ENCODE measurements around the gene HASPIN.

The HASPIN gene

GRCh38 chr17:3723556-3724377, at the start of gene HASPIN:
Gene HASPIN, plus strand, starts transcription at chr17:3723903. Its CDS starts 33 bp downstream, at chr17:3723936.
- no peak for DNase-seq (ENCODE audit: low read depth)

- no peak for DNase-seq (ENCODE audit: low read depth)
These were observed 47.8 kb upstream of the HASPIN start for GRCh38 chr17:3675886-3676285.

- DNase-seq (ENCODE audit: low read depth): no peak
These were observed 45.4 kb upstream of the HASPIN start for GRCh38 chr17:3678095-3678820.

GRCh38 chr17:3678821-3679530, 44.7 kb upstream of the HASPIN start:
- DNase-seq (ENCODE audit: low read depth): no peak

- no peak for DNase-seq (ENCODE audit: low read depth)
These were observed 44.1 kb upstream of the HASPIN start for GRCh38 chr17:3679531-3680126.

- no peak for DNase-seq (ENCODE audit: low read depth)
These were observed 42.6 kb upstream of the HASPIN start for GRCh38 chr17:3681057-3681456.

GRCh38 chr17:3681565-3681964, 42.1 kb upstream of the HASPIN start:
- DNase-seq (ENCODE audit: low read depth): no peak

- DNase-seq (ENCODE audit: low read depth): no peak
These were observed 41.7 kb upstream of the HASPIN start for GRCh38 chr17:3682033-3682432.

- DNase-seq (ENCODE audit: low read depth): no peak
These were observed 40.6 kb upstream of the HASPIN start for GRCh38 chr17:3683054-3683511.

- no peak for DNase-seq (ENCODE audit: low read depth)
These were observed 38.5 kb upstream of the HASPIN start for GRCh38 chr17:3685174-3685573.

- DNase-seq (ENCODE audit: low read depth): no peak
These were observed 35.6 kb upstream of the HASPIN start for GRCh38 chr17:3688027-3688553.

GRCh38 chr17:3688852-3689261, 34.8 kb upstream of the HASPIN start:
- DNase-seq (ENCODE audit: low read depth): no peak

- no peak for DNase-seq (ENCODE audit: low read depth)
These were observed 34.2 kb upstream of the HASPIN start for GRCh38 chr17:3689262-3690093.

- no peak for DNase-seq (ENCODE audit: low read depth)
These were observed 33.5 kb upstream of the HASPIN start for GRCh38 chr17:3690094-3690715.

GRCh38 chr17:3691617-3692067, 32.1 kb upstream of the HASPIN start:
- no peak for DNase-seq (ENCODE audit: low read depth)

GRCh38 chr17:3692346-3692745, 31.4 kb upstream of the HASPIN start:
- no peak for DNase-seq (ENCODE audit: low read depth)

- DNase-seq (ENCODE audit: low read depth): no peak
These were observed 30.6 kb upstream of the HASPIN start for GRCh38 chr17:3693141-3693540.

GRCh38 chr17:3693829-3694231, 29.9 kb upstream of the HASPIN start:
- DNase-seq (ENCODE audit: low read depth): no peak

- no peak for DNase-seq (ENCODE audit: low read depth)
These were observed 28.5 kb upstream of the HASPIN start for GRCh38 chr17:3695129-3695722.
